AG04449 (cell line): ENCODE results near the gene BACH2.

Experiments
- CTCF ChIA-PET: fragments of 350-600 bp; formaldehyde crosslinking; extraction: SDS; loops from one replicate; lab custom pipeline; 2021; ENCODE audit warnings: antibody characterized with exemption; lab: Yijun Ruan, JAX
- POLR2A ChIA-PET: fragments of 400-600, 350-600 bp; formaldehyde crosslinking; extraction: SDS; loops from one replicate; lab custom pipeline; 2020; ENCODE audit warnings: antibody characterized with exemption, inconsistent platforms; lab: Yijun Ruan, JAX
- DNase-seq: peaks from one replicate; pipeline ENCODE4 v3.0.0-alpha.2; 2010; ENCODE audit warnings: low read depth, low spot score
- H3K4me3 ChIP-seq: 2 replicates; pipeline ENCODE4 v1.5.1; 2011; ENCODE audit warnings: low read depth, mild to moderate bottlenecking, control low read depth, low read length
- CTCF ChIP-seq: IDR thresholded peaks from one replicate; pipeline ENCODE4 v1.5.1; 2011; ENCODE audit warnings: mild to moderate bottlenecking, moderate library complexity, low read length, control low read depth, inconsistent platforms; ENCODE audit not compliant: insufficient read depth; ENCODE audit errors: missing control alignments

The BACH2 gene

GRCh38 chr6:90277302-90278011 lies 19.2 kb downstream of the BACH2 start:
- ChIA-PET CTCF (interaction anchor here (1.5 kb wide), 1 partner anchor 16 kb away, joined by 3 read pairs; no protein-coding TSS in a partner anchor), POLR2A (no interaction called here)
- no peak for TF ChIP-seq CTCF
- no peak overlapping the region for H3K4me3 ChIP-seq
- no peak for DNase-seq

DNA sequence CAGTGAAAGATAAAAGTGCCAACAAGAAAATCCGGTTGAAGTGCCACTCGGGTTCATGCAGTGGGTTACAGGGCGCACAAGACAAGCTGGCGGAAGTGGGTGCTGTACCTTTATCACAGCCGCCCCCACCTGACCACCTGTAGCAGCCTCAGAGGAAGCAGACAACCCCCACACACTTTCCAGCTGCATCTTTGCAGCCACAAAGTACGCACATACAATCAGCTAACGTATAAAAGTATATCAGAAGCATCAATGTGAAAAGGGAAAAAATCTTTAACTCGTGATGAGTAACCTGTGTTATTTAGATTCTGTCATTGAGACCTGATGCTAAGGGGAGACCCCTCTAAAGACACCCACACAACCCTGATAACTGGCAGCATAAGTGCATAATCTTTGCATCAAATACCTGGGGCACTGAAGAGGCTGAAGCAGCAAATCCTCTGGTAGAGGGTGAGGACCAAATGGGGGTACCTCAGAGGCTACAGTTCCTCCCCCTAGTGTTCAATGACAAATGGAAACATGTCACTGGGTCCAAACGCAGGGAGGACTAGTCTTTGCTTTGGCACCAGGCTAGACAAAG lies 22.1 kb downstream of the BACH2 start:
- no peak for DNase-seq
- ChIA-PET CTCF (interaction anchor here (1.4 to 1.5 kb wide), 3 partner anchors 11 to 117 kb away, joined by 3 to 5 read pairs (median 3); no protein-coding TSS in a partner anchor), POLR2A (no interaction called here)
- H3K4me3 ChIP-seq, result no peak overlapping the region
- TF ChIP-seq CTCF, result no peak

DNA sequence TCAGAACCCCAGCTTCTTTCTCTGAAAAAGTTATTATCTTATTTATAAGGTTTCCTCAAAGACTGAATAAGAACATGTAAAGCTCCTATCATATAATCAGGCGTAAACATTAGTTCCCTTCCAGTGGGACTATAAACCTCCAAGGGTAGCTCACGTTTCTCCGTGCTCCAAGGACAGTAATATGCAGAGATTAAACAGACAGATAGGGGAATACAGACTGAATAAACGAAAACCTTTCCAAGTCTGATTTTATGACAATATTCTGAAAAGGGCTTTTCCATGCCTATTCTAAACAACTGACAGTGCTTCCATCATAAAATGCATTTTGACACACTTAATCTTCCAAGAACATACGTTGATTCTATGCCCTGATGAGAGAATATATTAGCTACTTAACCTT lies 22.8 kb downstream of the BACH2 start:
- POLR2A ChIA-PET, result no interaction called here
- no peak for TF ChIP-seq CTCF
- no peak overlapping the region for H3K4me3 ChIP-seq
- DNase-seq, result no peak
- CTCF ChIA-PET, result interaction anchor here (1.4 to 1.5 kb wide), 2 partner anchors 11 to 117 kb away, joined by 3 to 5 read pairs; no protein-coding TSS in a partner anchor

DNA sequence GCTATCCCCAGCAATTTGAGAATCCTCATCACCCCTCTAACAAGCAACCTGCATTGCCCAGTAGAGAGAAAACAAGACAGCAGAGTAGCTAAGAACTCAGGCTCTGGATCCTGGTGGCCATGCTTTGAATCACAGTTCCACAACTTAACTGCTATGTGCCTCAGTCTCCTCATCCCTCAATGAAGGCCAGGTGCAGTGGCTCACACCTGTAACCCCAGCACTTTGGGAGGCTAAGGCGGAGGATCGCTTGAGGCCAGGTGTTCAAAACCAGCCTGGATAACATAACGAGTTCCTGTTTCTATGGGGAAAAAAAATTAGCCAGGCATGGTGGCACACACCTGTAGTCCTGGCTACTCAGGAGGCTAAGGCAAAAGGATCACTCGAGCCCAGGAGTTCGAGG lies 23.7 kb downstream of the BACH2 start:
- TF ChIP-seq CTCF, result no peak
- ChIA-PET POLR2A (no interaction called here), CTCF (interaction anchor here (1.5 kb wide), 1 partner anchor 10 kb away, joined by 5 read pairs; no protein-coding TSS in a partner anchor)
- DNase-seq, result no peak
- H3K4me3 ChIP-seq, result no peak overlapping the region

DNA sequence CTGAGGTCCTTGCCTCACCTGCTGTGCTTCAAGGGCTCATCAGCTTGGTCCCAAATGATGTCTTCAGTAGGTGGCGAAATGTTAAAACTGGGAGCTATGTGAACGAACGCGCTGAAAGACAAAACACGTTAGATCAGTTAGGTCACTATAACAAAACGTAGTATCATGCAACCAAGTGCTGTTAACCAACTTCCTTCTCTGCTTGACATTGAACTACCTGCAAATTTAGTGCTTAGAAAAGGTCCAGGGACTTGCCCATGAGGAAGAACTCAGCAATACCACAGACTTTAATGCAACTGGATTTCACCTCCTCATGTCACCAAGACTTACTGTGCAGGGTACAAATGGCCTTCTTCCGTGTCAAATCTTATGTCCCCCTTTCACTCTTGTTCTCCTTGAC lies 24.8 kb downstream of the BACH2 start:
- H3K4me3 ChIP-seq, result no peak overlapping the region
- no peak for DNase-seq
- CTCF ChIA-PET, result no interaction called here
- POLR2A ChIA-PET, result no interaction called here
- no peak for TF ChIP-seq CTCF

DNA sequence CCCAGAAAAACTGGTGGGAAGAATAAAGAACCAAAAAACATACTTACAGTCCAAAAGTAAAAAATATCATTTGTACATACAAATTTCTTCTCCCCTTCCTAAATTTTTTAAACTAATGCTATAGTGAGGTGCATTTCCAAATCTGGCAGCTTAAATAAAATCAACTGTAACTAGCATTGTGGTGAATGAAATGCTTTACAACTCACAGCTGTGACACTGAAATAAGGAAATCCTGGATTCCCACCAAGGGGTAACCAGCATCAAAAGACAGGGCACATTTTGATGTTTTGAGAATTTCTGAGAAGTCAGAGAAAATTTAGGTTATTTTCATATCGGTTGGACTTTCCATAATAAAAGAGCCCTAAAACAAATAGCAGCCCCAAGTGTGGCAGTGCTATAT lies 27.3 kb downstream of the BACH2 start:
- ChIA-PET POLR2A (no interaction called here), CTCF (no interaction called here)
- TF ChIP-seq CTCF, result no peak
- no peak for DNase-seq
- H3K4me3 ChIP-seq, result no peak overlapping the region
